ENCODE data around the gene CDX2. TPM values are rescaled to one million over a fixed set of nuclear protein-coding genes. Genes with fewer than 3 reads are reported as not detected.

CDX2 gene
- polyA plus RNA-seq (2013, experiment 1 of 2) = 1.9 TPM
- 1.7 TPM for polyA plus RNA-seq (2013, experiment 2 of 2)

GRCh38 chr13:27969082-27969865 is at the start of gene CDX2:
CDX2 (minus strand) TSS chr13:27969315; CDS start chr13:27969006, 309 bp downstream.
- Histone ChIP-seq H2BK5ac (ENCODE audit: low read depth, low read length, poor library complexity, severe bottlenecking) (no peak within 1 kb of the TSS), H3K4me2 (ENCODE audit: low read length, poor library complexity, severe bottlenecking) (peak within 1 kb of the TSS; percentile 47), H3K36me3 (ENCODE audit: control insufficient read depth in 1 of 2, insufficient read depth in 2 of 2, low read depth in 1 of 2, low read length in 2 of 2) (peaks cover 0 to 3% of the 10 kb centered on the region in 2 experiments), H4K91ac (ENCODE audit: low read length) (peak within 1 kb of the TSS; percentile 78), H2AFZ (ENCODE audit: low read depth, low read length) (peak within 1 kb of the TSS; percentile 47), H3K27me3 (ENCODE audit: control insufficient read depth in 1 of 2, insufficient read depth in 1 of 2, low read length in 2 of 2) (peaks cover 97 to 100% of the 10 kb centered on the region in 2 experiments), H2AK5ac (ENCODE audit: low read length, severe bottlenecking) (no peak within 1 kb of the TSS), H2BK15ac (ENCODE audit: low read depth, poor library complexity, severe bottlenecking) (no peak within 1 kb of the TSS), H3K9ac (ENCODE audit: low read length) (no peak within 1 kb of the TSS), H3K23ac (ENCODE audit: low read length in 2 of 2) (peak within 1 kb of the TSS in 1 of 2 experiments; percentile 99), H3K27ac (ENCODE audit: low read length, poor library complexity, severe bottlenecking) (no peak within 1 kb of the TSS), H3K4me1 (ENCODE audit: control insufficient read depth, insufficient read depth, low read depth, low read length) (peaks cover 16% of the 10 kb centered on the region), H3K79me1 (replicated peaks; ENCODE audit: low read length, poor library complexity, severe bottlenecking) (no peaks in the 10 kb centered on the region), H4K8ac (ENCODE audit: low read length) (peak within 1 kb of the TSS; percentile 60), H2BK120ac (ENCODE audit: low read depth, low read length) (peak within 1 kb of the TSS; percentile 8), H3K4ac (ENCODE audit: low read depth in 1 of 2, low read length in 2 of 2) (no peak within 1 kb of the TSS), H2BK12ac (ENCODE audit: low read length in 2 of 2) (peak within 1 kb of the TSS in 1 of 2 experiments; percentile 16), H3K4me3 (ENCODE audit: insufficient read depth in 1 of 2, low read depth in 1 of 2, low read length in 2 of 2) (no peak within 1 kb of the TSS), H3K14ac (ENCODE audit: low read length in 2 of 2) (peak within 1 kb of the TSS in 1 of 2 experiments; percentile 68), H3K9me3 (ENCODE audit: control insufficient read depth, low read length) (no peaks in the 10 kb centered on the region), H3K18ac (ENCODE audit: low read depth in 1 of 2, low read length in 2 of 2) (peak within 1 kb of the TSS in 1 of 2 experiments; percentile 68)
- DNase-seq = peak; percentile 83
- 2% methylated on average over 26 of the region's 34 CpGs for WGBS

DNA sequence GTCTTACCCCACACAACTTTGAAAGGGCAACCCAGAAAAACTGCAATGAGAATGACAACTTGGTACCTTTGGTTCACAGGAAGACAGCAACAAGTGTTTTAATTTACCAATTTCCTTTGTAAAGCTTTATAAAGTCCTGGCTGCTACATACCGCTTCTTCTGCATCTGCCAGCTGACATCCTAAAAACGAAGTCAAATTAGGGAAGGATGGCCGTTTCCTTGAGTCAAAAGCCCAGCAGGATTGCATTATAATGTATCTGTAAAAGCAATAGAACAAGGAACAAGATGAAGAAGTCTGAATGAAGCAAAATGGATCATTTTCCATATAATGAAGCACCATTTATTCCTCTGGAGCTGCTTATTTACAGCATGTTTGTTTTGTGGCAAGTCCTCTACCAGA is 45.2 kb upstream of the CDX2 start:
- Histone ChIP-seq H3K9ac (ENCODE audit: low read length) (no peak overlapping the region), H3K4me1 (ENCODE audit: control insufficient read depth, insufficient read depth, low read depth, low read length) (no peaks in the 10 kb centered on the region), H3K23ac (ENCODE audit: low read length in 2 of 2) (no peak overlapping the region), H4K8ac (ENCODE audit: low read length) (no peak overlapping the region), H2BK15ac (ENCODE audit: low read depth, poor library complexity, severe bottlenecking) (no peak overlapping the region), H4K91ac (ENCODE audit: low read length) (no peak overlapping the region), H3K4ac (ENCODE audit: low read depth in 1 of 2, low read length in 2 of 2) (no peak overlapping the region), H2AFZ (ENCODE audit: low read depth, low read length) (no peak overlapping the region), H3K18ac (ENCODE audit: low read depth in 1 of 2, low read length in 2 of 2) (no peak overlapping the region), H2AK5ac (ENCODE audit: low read length, severe bottlenecking) (no peak overlapping the region), H3K9me3 (ENCODE audit: control insufficient read depth, low read length) (no peaks in the 10 kb centered on the region), H3K4me3 (ENCODE audit: insufficient read depth in 1 of 2, low read depth in 1 of 2, low read length in 2 of 2) (no peak overlapping the region), H3K4me2 (ENCODE audit: low read length, poor library complexity, severe bottlenecking) (no peak overlapping the region), H3K14ac (ENCODE audit: low read length in 2 of 2) (no peak overlapping the region), H3K27ac (ENCODE audit: low read length, poor library complexity, severe bottlenecking) (no peak overlapping the region), H2BK5ac (ENCODE audit: low read depth, low read length, poor library complexity, severe bottlenecking) (no peak overlapping the region), H3K27me3 (ENCODE audit: control insufficient read depth in 1 of 2, insufficient read depth in 1 of 2, low read length in 2 of 2) (peaks cover 3 to 33% of the 10 kb centered on the region in 2 experiments), H3K36me3 (ENCODE audit: control insufficient read depth in 1 of 2, insufficient read depth in 2 of 2, low read depth in 1 of 2, low read length in 2 of 2) (no peaks in the 10 kb centered on the region), H2BK120ac (ENCODE audit: low read depth, low read length) (no peak overlapping the region), H3K79me1 (replicated peaks; ENCODE audit: low read length, poor library complexity, severe bottlenecking) (no peaks in the 10 kb centered on the region), H2BK12ac (ENCODE audit: low read length in 2 of 2) (no peak overlapping the region)
- DNase-seq = no peak
- WGBS = 69% methylated on average over 3 of the region's 3 CpGs

DNA sequence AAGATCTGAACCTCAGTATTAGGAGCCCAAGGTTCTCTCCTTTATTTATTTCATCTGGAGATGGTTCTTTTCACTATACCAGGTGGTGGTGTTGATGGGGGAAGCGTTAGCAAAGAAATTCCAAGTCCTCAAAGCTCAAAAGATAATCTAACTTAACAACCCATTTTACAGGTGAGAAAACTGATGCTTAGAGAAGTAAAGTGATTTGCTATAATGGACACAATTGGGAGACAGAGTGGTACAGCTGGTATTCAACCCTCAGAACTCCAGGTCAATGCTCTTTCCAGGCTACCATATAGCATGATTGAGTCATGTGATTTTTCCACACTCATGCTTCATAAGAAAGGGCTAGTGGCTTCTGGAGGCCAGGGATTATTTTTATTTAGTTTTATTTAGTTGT is 44.4 kb upstream of the CDX2 start:
- H4K91ac ChIP-seq (ENCODE audit: low read length) = no peak overlapping the region
- H3K4ac ChIP-seq (ENCODE audit: low read depth in 1 of 2, low read length in 2 of 2) = no peak overlapping the region
- no peak overlapping the region for H3K4me2 ChIP-seq (ENCODE audit: low read length, poor library complexity, severe bottlenecking)
- WGBS = no CpG with 5 or more reads among the region's 1 CpG
- H2AK5ac ChIP-seq (ENCODE audit: low read length, severe bottlenecking) = no peak overlapping the region
- peaks cover 3 to 38% of the 10 kb centered on the region in 2 experiments for H3K27me3 ChIP-seq (ENCODE audit: control insufficient read depth in 1 of 2, insufficient read depth in 1 of 2, low read length in 2 of 2)
- H3K23ac ChIP-seq (ENCODE audit: low read length in 2 of 2) = no peak overlapping the region
- no peak overlapping the region for H2BK15ac ChIP-seq (ENCODE audit: low read depth, poor library complexity, severe bottlenecking)
- no peak overlapping the region for H2BK5ac ChIP-seq (ENCODE audit: low read depth, low read length, poor library complexity, severe bottlenecking)
- no peaks in the 10 kb centered on the region for H3K4me1 ChIP-seq (ENCODE audit: control insufficient read depth, insufficient read depth, low read depth, low read length)
- no peak overlapping the region for H3K4me3 ChIP-seq (ENCODE audit: insufficient read depth in 1 of 2, low read depth in 1 of 2, low read length in 2 of 2)
- H2BK120ac ChIP-seq (ENCODE audit: low read depth, low read length) = no peak overlapping the region
- DNase-seq = no peak
- no peak overlapping the region for H4K8ac ChIP-seq (ENCODE audit: low read length)
- H3K27ac ChIP-seq (ENCODE audit: low read length, poor library complexity, severe bottlenecking) = no peak overlapping the region
- H3K18ac ChIP-seq (ENCODE audit: low read depth in 1 of 2, low read length in 2 of 2) = no peak overlapping the region
- no peak overlapping the region for H3K9ac ChIP-seq (ENCODE audit: low read length)
- H2BK12ac ChIP-seq (ENCODE audit: low read length in 2 of 2) = no peak overlapping the region
- H3K79me1 ChIP-seq (replicated peaks; ENCODE audit: low read length, poor library complexity, severe bottlenecking) = no peaks in the 10 kb centered on the region
- H3K9me3 ChIP-seq (ENCODE audit: control insufficient read depth, low read length) = no peaks in the 10 kb centered on the region
- H2AFZ ChIP-seq (ENCODE audit: low read depth, low read length) = no peak overlapping the region
- no peak overlapping the region for H3K14ac ChIP-seq (ENCODE audit: low read length in 2 of 2)
- no peaks in the 10 kb centered on the region for H3K36me3 ChIP-seq (ENCODE audit: control insufficient read depth in 1 of 2, insufficient read depth in 2 of 2, low read depth in 1 of 2, low read length in 2 of 2)

DNA sequence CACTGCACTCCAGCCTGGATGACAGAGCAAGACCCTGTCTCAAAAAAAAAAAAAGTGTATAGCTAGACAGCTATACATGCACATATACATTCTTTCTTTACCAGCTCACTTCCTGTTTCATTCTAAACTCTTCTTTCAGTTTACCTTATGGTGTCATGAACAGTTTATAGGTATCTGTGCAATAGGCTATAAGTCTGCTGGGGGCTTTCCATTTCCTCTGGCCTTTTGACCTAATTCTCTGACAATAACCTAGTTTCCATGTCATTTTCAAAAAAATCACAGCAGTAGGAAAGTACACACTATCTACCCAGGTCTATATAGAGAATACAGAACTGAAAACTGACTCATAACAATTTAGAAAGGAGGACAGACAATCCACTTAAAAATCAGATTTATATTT is 43.8 kb upstream of the CDX2 start:
- no peak overlapping the region for H4K91ac ChIP-seq (ENCODE audit: low read length)
- no peak overlapping the region for H3K23ac ChIP-seq (ENCODE audit: low read length in 2 of 2)
- H3K27ac ChIP-seq (ENCODE audit: low read length, poor library complexity, severe bottlenecking) = no peak overlapping the region
- no peak for DNase-seq
- H3K9me3 ChIP-seq (ENCODE audit: control insufficient read depth, low read length) = no peaks in the 10 kb centered on the region
- no peak overlapping the region for H3K4me3 ChIP-seq (ENCODE audit: insufficient read depth in 1 of 2, low read depth in 1 of 2, low read length in 2 of 2)
- no peak overlapping the region for H2AK5ac ChIP-seq (ENCODE audit: low read length, severe bottlenecking)
- no peak overlapping the region for H3K14ac ChIP-seq (ENCODE audit: low read length in 2 of 2)
- H2AFZ ChIP-seq (ENCODE audit: low read depth, low read length) = no peak overlapping the region
- no peak overlapping the region for H2BK5ac ChIP-seq (ENCODE audit: low read depth, low read length, poor library complexity, severe bottlenecking)
- H2BK12ac ChIP-seq (ENCODE audit: low read length in 2 of 2) = no peak overlapping the region
- no peak overlapping the region for H2BK15ac ChIP-seq (ENCODE audit: low read depth, poor library complexity, severe bottlenecking)
- no peaks in the 10 kb centered on the region for H3K4me1 ChIP-seq (ENCODE audit: control insufficient read depth, insufficient read depth, low read depth, low read length)
- no peaks in the 10 kb centered on the region for H3K36me3 ChIP-seq (ENCODE audit: control insufficient read depth in 1 of 2, insufficient read depth in 2 of 2, low read depth in 1 of 2, low read length in 2 of 2)
- H2BK120ac ChIP-seq (ENCODE audit: low read depth, low read length) = no peak overlapping the region
- peaks cover 3 to 38% of the 10 kb centered on the region in 2 experiments for H3K27me3 ChIP-seq (ENCODE audit: control insufficient read depth in 1 of 2, insufficient read depth in 1 of 2, low read length in 2 of 2)
- no peak overlapping the region for H3K18ac ChIP-seq (ENCODE audit: low read depth in 1 of 2, low read length in 2 of 2)
- no peak overlapping the region for H3K9ac ChIP-seq (ENCODE audit: low read length)
- H3K4me2 ChIP-seq (ENCODE audit: low read length, poor library complexity, severe bottlenecking) = no peak overlapping the region
- no peaks in the 10 kb centered on the region for H3K79me1 ChIP-seq (replicated peaks; ENCODE audit: low read length, poor library complexity, severe bottlenecking)
- no peak overlapping the region for H3K4ac ChIP-seq (ENCODE audit: low read depth in 1 of 2, low read length in 2 of 2)
- H4K8ac ChIP-seq (ENCODE audit: low read length) = no peak overlapping the region
